Neuronal stem cell (in vitro differentiated cells): ENCODE measurements around the gene SLC25A48.
"Not testable (repeated sequence)": the region's sequence is repeated elsewhere in the genome, so short reads cannot be mapped to it uniquely, and the experiment has no call there.

Experiments
- DNase-seq: peaks from one replicate; pipeline ENCODE4 v3.0.0-alpha.2; 2013; ENCODE audit warnings: low spot score
- H2AFZ ChIP-seq: one replicate; pipeline ENCODE4 v1.6.1; 2013; ENCODE audit warnings: mild to moderate bottlenecking, low read length, inconsistent platforms
- H2AK5ac ChIP-seq: 2 replicates; pipeline ENCODE4 v1.6.1; 2013; ENCODE audit warnings: low read depth, mild to moderate bottlenecking, inconsistent platforms, low read length, moderate library complexity, mixed read lengths
- H2BK120ac ChIP-seq: 2 replicates; pipeline ENCODE4 v1.6.1; 2013; ENCODE audit warnings: low read depth, mild to moderate bottlenecking, inconsistent platforms, low read length, moderate library complexity, mixed read lengths
- H2BK12ac ChIP-seq: one replicate; pipeline ENCODE4 v1.6.1; 2013; ENCODE audit warnings: low read length, inconsistent platforms
- H2BK15ac ChIP-seq: 2 replicates; pipeline ENCODE4 v1.6.1; 2013; ENCODE audit warnings: mild to moderate bottlenecking, low read length, inconsistent platforms, mixed read lengths
- H2BK5ac ChIP-seq: one replicate; pipeline ENCODE4 v1.6.1; 2013; ENCODE audit warnings: inconsistent platforms, mild to moderate bottlenecking, low read length, moderate library complexity
- H3K14ac ChIP-seq: one replicate; pipeline ENCODE4 v1.6.1; 2013; ENCODE audit warnings: low read length, inconsistent platforms
- H3K18ac ChIP-seq: 2 replicates; pipeline ENCODE4 v1.6.1; 2013; ENCODE audit warnings: low read length, inconsistent platforms
- H3K23ac ChIP-seq: 2 replicates; pipeline ENCODE4 v1.6.1; 2013; ENCODE audit warnings: low read depth, mild to moderate bottlenecking, mixed read lengths, low read length, inconsistent platforms; ENCODE audit not compliant: poor library complexity
- H3K27ac ChIP-seq: replicated peaks from 3 replicates; pipeline ENCODE4 v1.5.1; 2013; ENCODE audit warnings: low read length, inconsistent platforms
- H3K27me3 ChIP-seq, 3 experiments: 2 replicates each; pipeline ENCODE4 v1.6.1; 2013; ENCODE audit warnings: low read length in 3 of 3, mild to moderate bottlenecking in 2 of 3, inconsistent platforms in 1 of 3, low read depth in 1 of 3, mixed read lengths in 1 of 3, moderate library complexity in 1 of 3; ENCODE audit not compliant: control insufficient read depth in 3 of 3, insufficient read depth in 3 of 3
- H3K36me3 ChIP-seq, 2 donors: replicated peaks in 1 of 2; 2 replicates each; pipeline ENCODE4 v1.6.1; 2013; ENCODE audit warnings: low read length in 2 of 2; ENCODE audit not compliant: control insufficient read depth in 2 of 2, insufficient read depth in 2 of 2
- H3K4ac ChIP-seq: 2 replicates; pipeline ENCODE4 v1.6.1; 2013; ENCODE audit warnings: inconsistent platforms, mild to moderate bottlenecking, low read length, moderate library complexity
- H3K4me1 ChIP-seq, 2 donors: 1 replicate in 1 of 2; 2 replicates in 1 of 2; pipeline ENCODE4 v1.6.1; 2013; ENCODE audit warnings: low read length in 2 of 2, low read depth in 1 of 2; ENCODE audit not compliant: control insufficient read depth in 2 of 2, insufficient read depth in 1 of 2
- H3K4me2 ChIP-seq: one replicate; pipeline ENCODE4 v1.6.1; 2013; ENCODE audit warnings: mild to moderate bottlenecking, low read length, inconsistent platforms; ENCODE audit not compliant: insufficient read depth, poor library complexity, severe bottlenecking
- H3K4me3 ChIP-seq, 2 donors: 2 replicates each; pipeline ENCODE4 v1.5.1; 2013; ENCODE audit warnings: low read length in 2 of 2, mild to moderate bottlenecking in 2 of 2, inconsistent platforms in 1 of 2, moderate library complexity in 1 of 2
- H3K79me1 ChIP-seq: one replicate; pipeline ENCODE4 v1.6.1; 2013; ENCODE audit warnings: low read depth, mild to moderate bottlenecking, inconsistent platforms, low read length, moderate library complexity
- H3K9ac ChIP-seq: one replicate; pipeline ENCODE4 v1.6.1; 2013; ENCODE audit warnings: mild to moderate bottlenecking, low read depth, low read length, inconsistent platforms; ENCODE audit not compliant: poor library complexity
- H3K9me3 ChIP-seq, 2 donors: replicated peaks in 1 of 2; 2 replicates each; pipeline versions ENCODE3 to v1.6.1; 2013; ENCODE audit warnings: low read length in 2 of 2, mild to moderate bottlenecking in 2 of 2, inconsistent platforms in 1 of 2, low read depth in 1 of 2, mixed read lengths in 1 of 2, moderate library complexity in 1 of 2; ENCODE audit not compliant: control insufficient read depth in 2 of 2, insufficient read depth in 1 of 2
- H4K8ac ChIP-seq: one replicate; pipeline ENCODE4 v1.6.1; 2013; ENCODE audit warnings: low read depth, mild to moderate bottlenecking, inconsistent platforms, low read length, moderate library complexity
- H4K91ac ChIP-seq: one replicate; pipeline ENCODE4 v1.6.1; 2013; ENCODE audit warnings: low read length, low read depth, mild to moderate bottlenecking, inconsistent platforms; ENCODE audit not compliant: poor library complexity
- WGBS, 2 donors: extraction: QIAGEN DNeasy Blood & Tissue Kit; methylation state at CpG; one replicate each; pipeline ENCODE4 v1.1.7; 2013; ENCODE audit warnings: missing lambda C conversion rate in 2 of 2, mixed read lengths in 1 of 2; ENCODE audit not compliant: insufficient read length in 2 of 2, insufficient replicate concordance in 1 of 2; ENCODE audit errors: extremely low coverage in 2 of 2; 5-methylcytosine and 5-hydroxymethylcytosine counted together

Gene SLC25A48

DNA sequence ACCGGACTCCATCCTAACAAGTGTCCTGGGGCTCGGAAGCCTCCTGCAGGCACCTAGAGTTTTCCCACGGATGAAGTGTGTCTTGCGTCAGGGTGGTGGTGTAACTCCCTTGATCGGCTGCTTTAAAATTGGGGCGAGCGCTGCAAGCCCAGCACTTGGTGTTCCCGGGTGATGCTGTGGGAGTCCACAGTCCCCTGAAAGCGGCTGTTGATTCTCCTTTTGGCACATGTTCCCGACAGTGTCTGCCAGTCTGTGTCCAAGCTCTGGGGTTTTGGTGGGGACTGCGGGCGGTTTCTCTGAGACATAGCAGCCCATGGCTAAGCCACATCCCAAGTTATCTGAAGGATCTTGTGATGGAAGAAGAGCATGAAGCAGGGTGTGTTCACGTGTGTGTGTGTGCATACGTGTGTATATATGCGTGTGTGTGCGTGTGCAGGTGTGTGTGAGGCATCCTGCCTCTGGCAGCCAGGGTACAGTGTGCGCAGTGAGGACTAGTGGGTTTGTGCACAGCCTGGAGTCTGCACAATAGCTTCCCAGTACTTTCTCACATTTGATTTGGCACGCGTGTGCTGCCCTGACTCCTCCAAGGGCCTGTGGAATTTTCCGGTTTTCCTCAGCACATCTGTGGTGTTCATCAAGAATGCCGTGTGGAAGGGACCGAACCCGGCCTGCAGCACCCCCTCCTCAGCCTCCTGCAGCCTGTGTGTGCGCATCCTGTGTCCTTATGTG is 16.9 kb downstream of the SLC25A48 start:
- Histone ChIP-seq H3K18ac (no peak overlapping the region), H2BK120ac (no peak overlapping the region), H3K4me1 (no peaks in the 10 kb centered on the region), H2AK5ac (no peak overlapping the region), H3K36me3 (no peaks in the 10 kb centered on the region), H3K4me3 (no peak overlapping the region), H3K14ac (no peak overlapping the region), H2BK12ac (no peak overlapping the region), H3K4me2 (no peak overlapping the region), H2BK15ac (no peak overlapping the region), H3K27me3 (no peaks in the 10 kb centered on the region), H3K9ac (no peak overlapping the region), H2BK5ac (no peak overlapping the region), H3K27ac (no peak overlapping the region), H2AFZ (no peak overlapping the region), H3K4ac (no peak overlapping the region), H3K23ac (no peak overlapping the region), H4K91ac (no peak overlapping the region), H3K79me1 (no peaks in the 10 kb centered on the region), H4K8ac (no peak overlapping the region), H3K9me3 (no peaks in the 10 kb centered on the region)
- DNase-seq = no peak
- WGBS, 2 donors = no CpG with 5 or more reads among the region's 24 CpGs

DNA sequence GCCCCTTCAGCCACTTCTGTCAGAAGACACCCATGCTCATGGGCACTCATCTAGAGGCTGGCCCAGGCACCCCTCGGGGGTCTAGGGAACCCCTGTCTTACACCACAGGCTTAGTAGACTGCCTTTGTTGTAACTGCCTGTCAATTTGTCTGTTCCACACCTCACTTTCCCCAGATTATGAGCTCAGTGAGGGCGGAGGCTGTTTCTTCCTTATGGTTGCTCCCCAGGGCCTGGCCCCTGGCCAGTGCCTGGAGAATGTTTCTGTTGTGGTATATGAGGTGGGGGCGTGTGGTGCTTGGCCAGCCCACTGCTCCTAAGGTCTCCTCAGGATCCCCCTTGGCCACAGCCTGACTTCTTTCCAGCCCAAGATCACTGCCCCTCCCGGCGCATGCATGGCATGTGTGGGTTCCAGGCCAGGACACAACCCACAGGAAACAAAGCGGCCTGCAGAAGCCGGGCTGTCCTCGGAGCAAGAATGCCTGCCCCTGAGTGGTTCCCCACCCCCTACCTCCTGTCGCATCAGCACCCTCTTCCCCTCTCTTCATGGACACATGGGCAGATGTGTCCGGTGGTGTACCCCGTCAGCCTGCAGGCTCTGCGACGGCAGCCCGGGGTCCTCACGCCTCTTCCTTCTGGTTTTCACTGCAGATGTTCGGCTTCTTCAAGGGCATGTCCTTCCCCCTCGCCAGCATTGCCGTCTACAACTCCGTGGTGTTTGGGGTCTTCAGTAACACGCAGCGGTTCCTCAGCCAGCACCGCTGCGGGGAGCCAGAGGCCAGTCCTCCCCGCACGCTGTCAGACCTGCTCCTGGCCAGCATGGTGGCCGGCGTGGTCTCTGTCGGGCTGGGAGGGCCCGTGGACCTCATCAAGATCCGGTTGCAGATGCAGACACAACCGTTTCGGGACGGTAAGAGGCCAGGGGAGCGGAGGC is 17.7 kb downstream of the SLC25A48 start:
- Histone ChIP-seq H3K4ac (peak overlapping the region; percentile 6), H3K9ac (no peak overlapping the region), H3K27me3 (no peaks in the 10 kb centered on the region), H3K4me1 (no peaks in the 10 kb centered on the region), H2AK5ac (peak overlapping the region; percentile 32), H2BK15ac (no peak overlapping the region), H4K8ac (no peak overlapping the region), H3K4me2 (no peak overlapping the region), H2BK12ac (no peak overlapping the region), H3K14ac (no peak overlapping the region), H2BK5ac (no peak overlapping the region), H3K23ac (no peak overlapping the region), H3K9me3 (no peaks in the 10 kb centered on the region), H3K4me3 (peak overlapping the region in 1 of 2 donors; percentile 3), H4K91ac (no peak overlapping the region), H3K27ac (no peak overlapping the region), H3K18ac (no peak overlapping the region), H3K36me3 (no peaks in the 10 kb centered on the region), H3K79me1 (no peaks in the 10 kb centered on the region), H2AFZ (no peak overlapping the region), H2BK120ac (no peak overlapping the region)
- no peak for DNase-seq
- WGBS, 2 donors = no CpG with 5 or more reads among the region's 34 CpGs

DNA sequence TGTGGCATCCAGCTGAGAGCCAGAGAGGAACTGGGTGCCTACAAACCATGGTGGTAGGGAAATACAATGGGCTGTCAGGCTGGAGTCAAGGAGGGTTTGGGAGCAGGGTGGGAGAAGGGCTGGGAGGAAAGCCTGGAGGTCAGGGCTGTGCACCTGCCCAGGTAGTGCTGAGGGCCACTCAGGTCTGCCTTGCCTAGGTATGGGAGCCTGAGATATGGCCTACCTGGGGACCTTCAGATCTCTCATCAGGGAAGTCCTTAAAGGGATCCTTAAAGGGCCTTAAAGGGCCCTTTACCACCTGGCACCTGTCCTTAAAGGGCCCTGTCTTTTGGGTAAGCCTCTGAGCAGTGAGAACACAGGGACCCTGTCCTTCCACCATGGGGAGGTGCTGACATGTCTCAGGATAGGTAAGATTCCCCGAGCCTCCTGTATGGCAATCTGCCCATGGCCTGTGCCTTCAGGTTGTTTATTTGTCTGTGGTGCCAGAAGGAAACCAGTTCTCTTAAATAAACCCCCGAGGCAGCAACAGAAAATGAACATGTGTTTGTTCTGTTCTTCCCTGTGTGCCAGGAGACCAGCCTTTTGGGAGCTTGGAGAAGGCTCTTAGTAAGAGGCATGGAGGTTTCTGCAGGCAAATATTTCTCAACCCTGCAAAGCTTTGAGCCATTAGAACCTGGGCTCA is 23.3 kb downstream of the SLC25A48 start:
- Histone ChIP-seq H3K4ac (no peak overlapping the region), H3K9ac (no peak overlapping the region), H3K4me3 (no peak overlapping the region), H4K8ac (no peak overlapping the region), H3K9me3 (no peaks in the 10 kb centered on the region), H2BK5ac (no peak overlapping the region), H2AFZ (no peak overlapping the region), H2BK120ac (no peak overlapping the region), H2BK12ac (no peak overlapping the region), H2AK5ac (no peak overlapping the region), H3K18ac (no peak overlapping the region), H3K79me1 (no peaks in the 10 kb centered on the region), H3K36me3 (no peaks in the 10 kb centered on the region), H3K27me3 (no peaks in the 10 kb centered on the region), H3K23ac (no peak overlapping the region), H3K4me2 (no peak overlapping the region), H3K27ac (no peak overlapping the region), H3K14ac (no peak overlapping the region), H2BK15ac (no peak overlapping the region), H3K4me1 (no peaks in the 10 kb centered on the region), H4K91ac (no peak overlapping the region)
- WGBS, 2 donors = no CpG with 5 or more reads among the region's 2 CpGs
- DNase-seq = no peak

DNA sequence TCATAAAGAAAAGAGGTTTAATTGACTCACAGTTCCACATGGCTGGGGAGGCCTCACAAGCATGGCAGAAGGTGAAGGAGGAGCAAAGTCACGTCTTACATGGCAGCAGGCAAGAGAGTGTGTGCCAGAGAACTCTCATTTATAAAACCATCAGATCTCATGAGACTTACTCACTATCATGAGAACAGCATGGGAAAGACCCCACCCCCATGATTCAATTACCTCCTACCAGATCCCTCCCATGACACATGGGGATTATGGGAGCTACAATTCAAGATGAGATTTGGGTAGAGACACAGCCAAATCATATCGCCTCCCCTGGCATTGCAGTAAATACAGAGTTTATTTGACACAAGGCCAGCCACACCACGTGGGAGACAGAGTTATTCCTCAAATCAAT is 24.7 kb downstream of the SLC25A48 start:
- H2BK15ac ChIP-seq, H3K4ac ChIP-seq, H2BK12ac ChIP-seq, H4K8ac ChIP-seq, H2AFZ ChIP-seq, H2BK120ac ChIP-seq, H4K91ac ChIP-seq, H3K18ac ChIP-seq, H3K9ac ChIP-seq, H3K79me1 ChIP-seq, H3K27ac ChIP-seq, H3K27me3 ChIP-seq, DNase-seq, H3K36me3 ChIP-seq, H3K9me3 ChIP-seq, H2AK5ac ChIP-seq, H3K23ac ChIP-seq, H3K4me1 ChIP-seq, H3K14ac ChIP-seq, H3K4me3 ChIP-seq, H2BK5ac ChIP-seq, H3K4me2 ChIP-seq: not testable (repeated sequence)
- no CpG with 5 or more reads among the region's 3 CpGs for WGBS, 2 donors
